NCI-H2081 (cell line): ENCODE measurements around the gene ATP12A.

Source experiments
- DNase-seq, 2 experiments: peaks; one replicate each; lab custom pipeline; 2025; lab: John Stamatoyannopoulos, UW

Gene ATP12A

DNA sequence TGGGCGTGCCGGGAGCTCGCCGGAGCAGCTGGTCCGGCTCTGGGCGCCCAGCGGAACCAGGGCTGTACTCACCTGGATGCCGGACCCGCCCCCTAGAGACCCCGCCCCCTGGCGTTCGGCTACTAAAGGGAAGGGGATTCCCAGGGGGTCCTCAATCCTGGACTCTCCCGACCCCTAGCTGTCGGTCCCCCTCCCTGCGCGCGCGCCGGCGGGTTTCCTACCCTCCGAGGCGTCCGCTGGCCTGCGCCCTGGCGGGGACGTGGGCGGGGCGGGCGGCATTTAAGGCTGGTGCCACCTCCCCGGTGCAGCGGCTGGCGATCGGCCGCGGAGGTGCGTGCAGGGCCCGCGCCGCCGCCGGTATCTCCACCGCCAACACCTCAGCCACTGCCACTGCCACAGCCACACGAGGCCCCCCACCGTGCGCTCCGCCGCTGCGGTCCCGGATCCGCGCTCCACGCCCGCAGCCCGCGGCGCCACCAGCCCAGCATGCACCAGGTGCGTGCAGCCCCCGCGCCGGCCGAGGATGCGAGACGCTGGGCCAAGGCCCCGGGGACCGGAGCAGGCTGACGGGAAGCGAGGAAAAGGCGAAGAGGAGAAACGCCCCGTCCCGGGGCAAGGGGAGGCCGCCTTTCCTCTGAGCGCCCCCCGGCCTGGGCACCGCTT lies at the start of gene ATP12A:
ATP12A (plus strand) TSS at position 151 of the 663 bp plus-strand sequence; CDS start at position 487, 336 bp downstream.
- DNase-seq, result peak in 1 of 2 experiments; percentile 24

DNA sequence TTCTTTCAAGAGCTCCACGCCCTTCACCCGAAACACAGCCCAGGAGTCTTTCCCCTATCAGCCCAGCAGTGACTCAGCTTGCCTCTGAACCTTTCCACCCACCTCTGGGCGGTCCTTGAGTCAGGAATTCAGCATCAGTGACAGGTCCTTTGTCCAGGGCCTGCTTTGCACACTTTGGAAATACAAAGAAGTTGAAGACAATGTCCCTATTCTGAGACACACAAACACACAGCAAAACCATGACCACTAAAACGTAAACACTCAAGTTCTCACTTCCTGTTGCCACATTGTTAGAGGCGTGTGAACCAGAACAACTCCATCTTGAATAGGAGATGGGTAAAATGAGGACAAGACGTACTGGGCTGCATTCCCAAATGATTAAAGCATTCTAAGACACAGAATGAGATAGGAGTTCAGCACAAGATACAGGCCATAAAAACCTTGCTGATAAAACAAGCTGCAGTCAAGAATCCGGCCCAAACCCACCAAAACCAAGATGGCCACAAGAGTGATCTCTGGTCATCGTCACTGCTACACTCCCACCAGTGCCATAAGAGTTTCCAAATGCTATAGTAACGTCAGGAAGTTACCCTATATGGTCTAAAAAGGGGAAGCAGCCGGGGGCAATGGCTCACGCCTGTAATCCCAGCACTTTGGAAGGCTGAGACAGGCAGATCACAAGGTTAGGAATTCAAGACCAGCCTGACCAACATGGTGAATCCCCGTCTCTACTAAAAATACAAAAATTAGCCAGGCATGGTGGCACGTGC lies 49.2 kb upstream of the ATP12A start:
- DNase-seq, result no peak

DNA sequence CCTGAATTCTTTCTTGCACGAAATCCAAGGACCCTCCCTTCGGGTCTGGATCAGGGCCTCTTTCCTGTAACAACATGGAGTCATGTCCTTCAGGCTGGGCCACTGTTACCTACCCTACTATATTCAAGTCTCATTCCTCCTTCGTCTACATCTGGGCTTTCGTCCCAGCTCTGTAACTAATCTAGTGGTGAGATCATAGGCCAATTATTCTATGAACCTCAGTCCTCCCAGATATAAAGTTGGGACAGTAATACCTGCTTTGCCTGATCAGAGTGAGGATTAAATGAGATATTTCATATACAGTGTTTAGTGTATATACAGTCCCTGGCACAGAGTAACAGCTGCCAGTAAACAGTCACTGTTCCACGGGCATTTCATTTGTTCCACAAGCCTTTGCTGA lies 48.3 kb upstream of the ATP12A start:
- DNase-seq, result no peak

DNA sequence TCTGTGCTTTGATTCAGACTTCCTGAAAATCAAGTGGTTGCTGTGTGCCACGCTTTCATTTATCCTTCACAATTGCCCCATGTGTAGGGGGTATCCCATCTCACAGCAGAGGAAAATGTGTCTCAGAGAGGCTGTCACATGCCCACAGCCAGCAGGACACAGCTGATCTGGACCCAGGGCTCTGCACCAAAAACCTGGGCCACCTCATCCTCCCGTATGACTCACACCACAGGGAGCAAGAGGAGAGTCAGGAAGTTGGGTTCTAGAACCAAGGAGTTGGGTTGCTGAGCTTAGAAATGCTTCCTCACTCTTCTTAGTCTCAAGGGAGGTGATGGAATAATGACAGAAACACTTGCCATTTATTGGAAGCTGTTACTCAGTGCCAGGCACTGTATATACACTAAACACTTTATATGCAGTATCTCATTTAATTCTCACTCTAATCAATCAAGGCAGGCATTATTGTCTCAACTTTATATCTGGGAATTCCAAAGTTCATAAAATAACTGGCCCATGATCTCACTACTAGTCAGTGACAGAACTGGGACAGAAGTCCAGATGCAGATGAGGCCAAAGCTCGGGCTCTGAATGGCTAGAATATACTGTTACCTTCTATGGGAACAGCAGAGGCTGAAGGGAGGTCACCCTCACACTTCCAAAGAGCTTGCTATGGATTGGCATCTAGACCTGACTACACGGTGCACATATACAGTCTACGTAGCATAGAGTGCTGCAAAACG lies 47.7 kb upstream of the ATP12A start:
- DNase-seq, result no peak

DNA sequence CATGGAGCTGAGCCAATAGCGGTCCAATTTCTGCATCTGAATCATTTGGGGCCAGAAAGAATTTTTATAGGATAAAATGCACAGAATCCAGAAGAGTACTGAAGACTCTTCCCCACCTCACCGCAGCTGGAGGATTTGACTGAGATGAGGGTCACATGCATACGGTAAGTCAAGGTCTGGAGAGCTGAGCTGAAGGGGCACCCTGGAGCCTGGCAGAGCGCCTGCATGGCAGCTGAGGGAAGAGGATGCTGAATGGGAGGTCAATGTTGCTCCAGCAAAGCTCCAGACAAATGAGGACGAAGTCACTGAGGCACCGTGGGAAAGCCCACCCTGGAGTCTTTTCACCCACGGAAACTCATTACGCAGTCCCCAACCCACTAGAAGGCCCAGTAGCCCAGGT lies 43.4 kb upstream of the ATP12A start:
- no peak for DNase-seq

DNA sequence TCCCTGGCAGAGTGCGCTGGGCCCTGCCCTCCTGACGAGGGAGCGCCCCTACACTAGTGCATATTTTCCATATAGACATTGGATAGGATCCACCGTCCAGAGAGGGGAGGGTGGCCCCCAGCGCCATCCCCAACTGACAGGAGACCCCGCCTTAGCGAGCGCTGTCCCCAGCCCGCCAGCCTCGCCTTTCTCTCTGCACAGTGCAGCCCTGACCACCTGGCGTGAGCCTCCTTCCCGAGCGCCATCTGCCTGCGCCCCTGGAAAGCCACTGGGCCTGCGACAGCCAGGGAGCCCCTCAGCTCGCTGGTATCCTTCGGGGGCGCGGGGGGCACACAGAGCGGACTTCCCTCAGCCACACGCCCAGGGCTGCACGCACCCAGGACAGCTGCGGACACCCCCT lies 42.1 kb upstream of the ATP12A start:
- no peak for DNase-seq

DNA sequence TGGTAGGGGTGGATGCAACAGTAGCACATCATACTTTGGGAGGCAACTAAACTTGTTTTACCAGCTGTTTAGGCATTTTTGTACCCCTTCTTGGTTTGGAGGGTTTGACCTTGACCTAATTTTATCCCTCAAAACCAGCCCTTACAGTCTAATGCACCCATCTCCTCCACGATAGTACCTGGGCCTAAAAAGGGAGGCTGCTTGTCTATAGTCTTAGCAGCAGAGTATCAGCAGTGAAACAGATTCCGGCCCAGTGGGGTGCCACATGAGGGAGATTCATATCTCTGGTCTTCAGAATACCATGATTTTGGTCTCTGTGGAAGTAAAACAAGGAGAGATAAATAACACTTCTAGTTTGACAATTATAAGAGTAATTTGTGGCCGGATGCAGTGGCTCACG lies 39.5 kb upstream of the ATP12A start:
- DNase-seq, result no peak

DNA sequence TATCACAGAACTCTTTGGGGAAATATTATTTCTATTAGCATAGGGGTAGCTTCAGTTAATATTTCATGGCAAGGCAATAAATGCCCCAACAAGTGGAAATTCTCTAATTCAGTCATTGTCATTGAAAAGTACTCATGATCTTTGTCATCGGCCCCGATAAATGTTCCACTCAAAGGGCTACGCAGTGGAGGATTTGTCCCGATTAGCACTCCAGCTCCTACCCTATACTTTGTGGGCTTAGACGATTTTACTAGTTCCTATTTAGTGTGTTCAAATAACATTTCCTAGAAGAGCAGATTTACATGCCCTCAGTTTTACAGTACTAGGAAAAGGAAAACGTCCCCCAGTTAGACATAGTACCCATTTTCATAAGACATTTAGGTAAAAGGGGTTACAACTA lies 38.0 kb upstream of the ATP12A start:
- no peak for DNase-seq

DNA sequence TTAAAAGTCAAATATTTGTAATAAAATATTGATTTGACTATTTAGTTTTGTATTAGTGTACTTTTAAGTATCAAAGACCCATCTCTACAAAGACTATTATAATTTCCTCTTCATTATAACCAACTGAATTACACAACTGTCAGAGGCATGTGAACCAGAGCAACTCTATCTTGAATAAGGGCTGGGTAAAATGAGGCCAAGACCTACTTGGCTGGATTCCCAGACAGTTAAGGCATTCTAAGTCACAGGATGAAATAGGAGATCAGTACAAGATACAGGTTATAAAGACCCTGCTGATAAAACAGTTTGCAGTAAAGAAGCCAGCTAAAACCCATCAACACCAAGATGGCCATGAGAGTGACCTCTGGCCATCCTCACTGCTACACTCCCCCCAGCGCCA lies 36.2 kb upstream of the ATP12A start:
- no peak for DNase-seq

DNA sequence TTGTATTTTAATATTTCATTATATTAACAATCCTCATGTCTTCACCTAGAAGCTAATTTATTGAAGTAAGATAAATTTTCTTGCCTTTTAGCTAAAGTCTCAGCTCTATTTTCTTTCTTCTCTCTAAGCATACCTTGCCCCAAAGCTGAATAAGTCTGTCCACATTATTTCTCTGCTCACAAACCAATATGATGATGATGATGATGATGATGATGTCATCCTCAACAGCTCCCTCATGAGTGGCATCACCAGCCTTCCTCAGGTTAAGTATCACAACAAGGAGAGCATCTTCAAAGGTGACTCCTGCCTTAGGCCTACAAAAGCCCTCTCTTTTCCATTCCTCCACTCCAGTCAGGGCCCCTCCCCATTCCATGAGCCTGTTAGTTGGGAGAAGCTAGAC lies 31.9 kb upstream of the ATP12A start:
- no peak for DNase-seq

DNA sequence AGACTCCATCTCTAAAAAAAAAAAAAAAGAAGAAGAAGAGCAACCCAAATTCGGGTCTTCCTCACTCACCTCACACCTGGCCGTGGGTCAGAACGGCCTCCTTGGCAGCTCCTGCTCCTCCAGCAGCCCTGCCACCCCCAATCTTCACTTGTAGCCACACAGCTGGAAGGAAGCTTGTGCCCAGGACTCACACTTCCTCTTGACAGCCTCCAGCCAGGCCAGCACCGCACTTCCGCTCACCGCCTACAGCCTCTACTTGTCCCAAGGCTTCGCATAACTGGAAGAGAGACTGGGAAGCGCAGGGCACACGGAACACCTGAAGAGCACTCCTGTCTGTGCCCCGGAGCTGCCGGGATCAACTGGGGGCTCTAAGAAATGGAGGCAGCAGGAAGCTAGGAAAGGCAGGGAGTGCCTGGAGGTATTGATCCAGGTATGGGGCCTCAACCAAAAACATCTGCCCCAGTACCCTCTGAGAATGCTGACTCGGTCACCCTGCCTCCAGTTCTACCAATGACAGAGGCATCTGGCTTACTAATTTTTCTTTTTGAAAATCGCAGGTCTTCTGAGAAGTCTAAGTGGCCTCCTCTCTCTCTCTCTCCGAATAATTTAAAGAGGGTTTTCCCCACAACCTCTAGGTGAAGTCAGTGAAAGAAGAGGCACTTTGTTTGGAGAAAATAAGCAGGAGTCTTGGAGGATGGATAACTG lies 31.1 kb upstream of the ATP12A start:
- DNase-seq, result no peak

DNA sequence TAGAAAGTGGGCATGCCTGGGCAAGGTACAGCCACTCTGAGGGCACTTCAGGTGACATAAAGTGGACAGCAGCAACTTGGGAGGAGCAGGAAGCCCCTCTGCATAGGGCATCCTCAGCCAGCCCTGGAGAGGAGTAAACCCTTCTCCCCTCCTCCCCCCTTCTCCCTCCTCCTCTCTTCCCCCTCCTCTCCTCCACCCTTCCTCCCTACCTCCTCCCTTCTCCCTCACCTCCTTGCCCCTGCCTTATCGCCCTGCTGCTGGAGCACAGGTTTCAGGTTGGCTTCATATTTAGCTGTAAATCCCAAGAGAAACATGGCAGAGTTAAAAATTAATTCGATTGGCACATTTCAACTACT lies 30.5 kb upstream of the ATP12A start:
- DNase-seq, result no peak

DNA sequence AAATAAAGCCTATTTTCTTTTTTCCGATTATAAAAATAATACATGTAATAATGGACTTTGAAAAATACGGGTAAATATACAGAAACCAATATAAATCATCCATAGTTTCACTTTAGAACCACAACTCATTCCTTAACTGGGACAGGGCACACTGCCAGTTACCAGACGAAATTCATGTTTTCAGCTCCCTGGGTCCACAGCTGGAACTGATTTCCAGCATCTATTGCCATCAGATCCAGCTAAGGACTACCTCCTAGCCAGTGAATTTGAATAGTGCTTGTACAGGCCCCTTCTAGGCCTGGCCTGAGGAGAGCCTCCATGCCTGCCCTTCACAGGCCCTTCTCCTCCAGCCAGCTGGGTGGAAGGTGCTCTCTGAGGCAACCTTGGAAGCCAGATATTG lies 30.0 kb upstream of the ATP12A start:
- DNase-seq, result no peak

DNA sequence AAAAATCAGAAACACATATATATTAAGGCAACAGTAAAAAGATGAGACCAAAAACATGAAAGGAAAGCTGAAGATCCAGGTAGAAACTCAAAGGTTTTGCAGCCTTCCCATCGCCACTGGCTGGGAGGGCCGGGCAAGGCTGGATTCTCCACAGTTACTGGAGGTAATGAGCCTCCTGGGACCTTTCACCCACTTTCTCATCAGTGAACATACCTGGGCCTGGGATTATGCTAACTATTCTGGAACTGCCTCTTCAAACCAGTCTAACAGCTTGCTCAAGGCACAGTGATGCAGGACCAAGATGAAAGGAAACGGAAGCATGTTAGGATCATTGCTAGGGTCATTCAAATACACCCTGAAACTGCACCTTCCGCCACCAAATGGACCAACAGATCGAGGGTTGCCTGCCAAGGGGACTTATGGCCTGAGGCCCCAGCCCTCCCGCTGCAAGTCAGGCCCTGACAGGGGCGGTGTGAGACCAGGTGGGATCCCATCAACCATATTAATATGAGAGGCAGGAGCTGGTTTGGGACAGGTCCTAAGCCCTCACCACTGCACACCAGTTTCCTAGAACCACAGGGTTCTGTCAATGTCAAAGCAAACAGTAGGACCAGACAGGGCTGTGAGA lies 28.4 kb upstream of the ATP12A start:
- DNase-seq, result no peak

DNA sequence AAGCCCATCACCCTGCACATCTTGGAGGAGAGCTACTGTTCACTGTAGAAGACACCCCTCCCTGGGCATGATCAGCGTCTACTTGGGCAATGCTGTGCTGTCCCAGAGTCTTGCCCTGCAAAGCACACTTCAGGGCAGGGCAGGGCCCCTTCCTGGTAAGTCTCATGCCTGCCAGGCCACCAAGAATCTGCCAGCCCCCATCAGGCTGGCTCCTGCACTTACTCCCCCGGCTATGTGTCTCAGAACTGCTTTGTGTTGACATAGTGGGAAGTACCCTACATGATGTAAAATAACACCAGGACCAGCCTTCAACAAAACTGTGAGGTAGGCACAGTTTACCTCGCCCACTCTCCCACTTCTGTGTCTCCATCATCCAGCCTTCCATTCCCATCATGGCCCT lies 27.8 kb upstream of the ATP12A start:
- no peak for DNase-seq

DNA sequence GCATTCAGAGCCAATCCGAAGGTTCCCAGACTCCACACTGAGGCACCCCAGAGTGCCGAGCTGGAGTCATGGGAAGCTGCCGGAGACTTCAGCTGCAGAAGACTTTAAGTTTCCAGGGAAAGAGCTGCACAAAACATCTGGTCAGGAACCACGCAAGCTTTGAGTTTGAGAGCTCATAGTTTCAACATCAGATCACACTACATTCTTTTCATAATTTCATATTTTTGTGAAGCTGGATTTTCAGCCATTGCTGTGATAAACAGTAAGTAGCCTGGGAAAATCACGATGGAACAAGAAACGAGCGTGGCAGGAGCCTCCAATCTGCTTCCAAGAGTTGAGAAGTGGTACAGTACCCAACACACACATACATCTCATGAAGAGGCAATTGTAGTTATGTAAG lies 25.5 kb upstream of the ATP12A start:
- no peak for DNase-seq

DNA sequence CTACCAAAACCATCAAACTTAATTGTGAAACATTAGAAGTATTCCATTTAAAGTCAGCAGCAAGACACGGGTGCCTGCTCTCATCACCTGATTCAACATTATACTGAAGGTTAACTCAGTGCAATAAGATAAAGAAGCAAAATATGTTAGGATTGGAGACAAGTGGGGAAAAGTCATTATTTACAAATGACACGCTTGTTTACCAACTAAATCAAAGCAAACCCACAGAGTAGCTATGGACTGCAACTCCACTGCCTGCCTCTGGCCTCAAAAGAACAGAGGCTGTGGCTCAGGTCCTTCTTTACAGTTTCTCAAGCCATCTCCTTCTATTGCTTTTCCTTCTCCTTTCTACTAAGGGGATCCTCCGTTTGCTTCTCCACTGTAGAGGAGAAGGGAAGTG lies 21.0 kb upstream of the ATP12A start:
- no peak for DNase-seq

DNA sequence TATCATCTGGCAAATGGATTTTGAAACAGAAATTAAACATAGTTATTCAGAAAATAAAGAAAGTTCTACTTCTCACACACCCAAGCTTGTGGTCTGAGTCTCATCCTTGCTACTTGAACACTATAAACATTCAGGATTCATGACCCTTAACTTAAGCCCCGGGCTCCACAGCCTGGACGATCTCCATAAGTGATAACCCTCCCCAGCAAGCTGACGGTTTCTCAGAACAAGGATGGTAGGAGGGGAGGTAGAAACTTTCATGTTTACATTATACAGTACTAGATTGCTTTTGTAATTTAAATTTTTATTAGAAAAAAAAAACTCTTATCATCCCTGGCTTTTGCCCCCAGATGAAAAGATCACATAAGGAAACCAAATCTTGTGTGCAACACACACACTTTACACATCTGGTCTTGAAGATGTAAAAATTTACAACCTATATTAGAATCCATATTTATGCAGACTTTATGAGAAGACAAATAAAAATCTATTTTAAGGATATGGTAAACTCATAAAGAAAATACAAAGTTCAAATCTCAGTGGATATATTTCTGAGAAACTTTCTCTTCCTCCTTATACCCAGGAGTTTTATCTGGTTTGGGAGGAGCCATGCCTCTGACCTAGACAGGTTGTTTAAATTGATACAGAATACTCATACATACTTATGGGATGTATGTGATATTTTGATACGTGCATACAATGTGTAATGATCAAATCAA lies 20.0 kb upstream of the ATP12A start:
- DNase-seq, result no peak

DNA sequence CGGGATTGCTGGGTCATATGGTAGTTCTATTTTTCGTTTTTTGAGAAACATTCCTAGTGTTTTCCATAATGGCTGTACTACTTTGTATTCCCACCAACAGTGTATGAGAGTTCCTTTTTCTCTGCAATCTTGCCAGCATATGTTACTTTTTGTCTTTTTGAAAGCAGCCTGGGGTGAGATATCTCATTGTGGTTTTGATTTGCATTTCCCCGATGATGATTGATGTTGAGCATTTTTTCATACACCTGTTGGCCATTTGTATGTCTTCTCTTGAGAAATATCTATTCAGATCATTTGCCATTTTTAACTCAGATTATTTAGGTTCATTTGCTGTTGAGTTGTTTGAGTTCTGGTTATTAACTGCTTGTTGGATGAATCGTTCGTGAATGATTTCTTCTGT lies 18.5 kb upstream of the ATP12A start:
- DNase-seq, result no peak

DNA sequence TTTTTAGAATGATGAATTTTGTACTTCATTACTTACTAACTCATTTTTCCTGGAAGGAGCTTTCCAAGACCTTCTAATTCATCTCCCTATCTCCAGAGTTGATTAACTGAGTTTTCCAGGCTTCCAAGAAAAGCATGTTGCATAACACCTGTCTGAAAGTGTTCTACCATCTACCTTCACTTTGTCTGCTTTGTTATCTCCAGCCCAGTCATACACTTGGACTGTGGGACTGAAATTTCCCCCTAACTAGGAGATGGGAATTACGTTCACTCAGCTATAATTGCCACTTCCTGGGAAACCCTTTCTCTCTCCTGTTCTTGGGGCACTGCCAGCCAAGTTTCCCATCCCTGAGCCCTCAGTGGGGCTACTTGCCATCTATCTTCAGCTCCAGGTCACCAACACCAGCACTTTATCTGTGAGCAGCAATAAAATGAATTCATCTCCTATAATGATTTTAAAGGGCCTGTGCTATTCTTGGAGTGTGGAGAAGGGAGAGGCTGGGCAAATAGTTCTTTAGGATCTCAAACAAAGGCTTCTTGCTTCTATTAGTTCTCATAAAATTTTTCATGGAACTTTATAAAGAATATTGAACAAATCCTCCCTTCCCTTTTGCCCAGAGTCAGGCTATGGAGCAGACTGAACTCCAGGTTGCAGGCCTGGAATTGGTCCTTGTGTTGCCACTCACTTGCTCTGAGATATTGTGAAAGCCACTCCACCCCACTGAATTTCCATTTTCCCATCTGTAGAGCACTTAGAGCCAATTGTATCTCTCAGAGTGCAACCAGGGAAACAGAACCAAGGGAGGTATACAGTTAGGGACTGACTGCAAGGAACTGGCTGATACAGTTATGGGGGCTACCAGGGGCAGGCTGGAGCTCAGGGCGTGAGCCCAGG lies 17.8 kb upstream of the ATP12A start:
- DNase-seq, result no peak

DNA sequence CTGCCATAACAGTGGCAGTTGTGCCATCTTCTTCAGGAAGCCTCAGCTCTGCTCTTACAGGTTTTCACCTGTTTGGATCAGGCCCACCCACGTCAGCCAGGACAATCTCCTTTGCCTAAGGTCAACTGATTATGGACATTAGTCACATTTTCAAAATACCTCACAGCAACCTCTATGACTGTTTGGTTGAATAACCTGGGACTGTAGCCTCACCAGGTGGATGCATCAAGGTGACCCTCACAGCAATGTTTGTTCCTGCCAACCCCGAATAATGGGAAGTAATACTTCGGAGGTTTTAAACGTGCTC lies 17.2 kb upstream of the ATP12A start:
- DNase-seq, result no peak
